HG03469 (cell line): ENCODE measurements around the gene ATM.
"Not testable (repeated sequence)": the region's sequence is repeated elsewhere in the genome, so short reads cannot be mapped to it uniquely, and the experiment has no call there.

Experiments used
- ATAC-seq: cut with Tn5 transposase; IDR thresholded peaks from one replicate; pipeline ENCODE4 v1.9.1; 2021; ENCODE audit warnings: mild to moderate bottlenecking, moderate library complexity, moderate number of reproducible peaks; ENCODE audit not compliant: unreplicated experiment

ATM gene

DNA sequence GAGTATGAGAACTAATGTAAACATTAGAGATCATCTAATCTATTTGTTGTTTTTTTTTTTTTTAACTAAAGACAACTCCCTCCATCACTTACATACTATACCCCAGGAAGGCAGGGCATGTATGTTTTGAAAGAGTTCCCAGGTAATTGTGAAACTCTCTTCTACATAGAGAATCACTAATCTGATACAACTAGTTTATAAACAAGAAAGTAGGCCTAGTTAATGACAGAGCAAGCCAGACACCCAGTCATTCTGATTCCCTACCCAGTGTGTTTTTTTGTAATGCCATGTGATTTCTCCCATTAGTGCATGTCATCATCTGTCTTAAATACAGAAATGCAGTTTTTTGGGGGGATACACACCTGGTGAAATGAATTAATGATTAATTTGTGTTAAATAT, 123.6 kb downstream of the ATM start:
- no peak for ATAC-seq

DNA sequence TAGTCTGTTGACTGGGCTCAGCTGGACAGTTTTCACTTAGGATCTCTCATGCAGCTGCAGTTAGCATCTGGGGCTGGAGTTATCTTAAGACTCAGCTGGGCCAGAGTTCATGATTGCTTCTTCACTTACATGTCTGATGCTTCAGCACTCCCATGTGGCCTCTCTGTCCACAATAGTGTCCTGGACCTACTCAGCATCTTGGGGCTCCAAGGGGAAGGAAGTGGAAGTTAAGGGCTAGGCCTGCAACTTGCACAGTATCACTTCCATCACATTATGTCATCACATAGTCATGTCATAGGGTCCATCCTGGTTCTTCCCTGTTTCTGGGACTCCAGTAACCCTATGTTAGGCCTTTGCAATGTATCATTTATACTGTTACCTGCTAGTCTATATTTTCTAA, 128.6 kb downstream of the ATM start:
- no peak for ATAC-seq

GRCh38 chr11:108364159-108364558, 141.3 kb downstream of the ATM start:
- ATAC-seq: no peak

- no peak for ATAC-seq
Measured at GRCh38 chr11:108368134-108368533, 145.3 kb downstream of the ATM start.

DNA sequence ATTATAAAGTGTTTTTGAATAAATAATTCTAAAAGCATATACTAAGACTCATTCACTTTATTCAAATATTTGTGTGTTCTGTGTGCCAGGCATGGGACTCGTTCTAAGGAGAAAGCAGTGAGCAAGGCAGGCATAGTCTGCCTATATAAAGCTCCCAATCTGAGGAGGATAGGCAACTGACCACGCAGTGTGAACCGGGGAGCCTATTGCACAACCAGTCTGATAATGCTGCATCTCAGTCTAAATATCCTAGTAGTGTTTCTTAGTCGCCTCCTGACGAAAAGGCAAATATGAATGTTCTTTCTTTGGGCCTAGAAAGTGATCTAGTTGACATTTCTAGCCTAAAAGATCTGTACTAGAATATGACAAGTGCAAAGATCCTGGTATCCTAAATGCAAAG, 146.2 kb downstream of the ATM start:
- no peak for ATAC-seq

DNA sequence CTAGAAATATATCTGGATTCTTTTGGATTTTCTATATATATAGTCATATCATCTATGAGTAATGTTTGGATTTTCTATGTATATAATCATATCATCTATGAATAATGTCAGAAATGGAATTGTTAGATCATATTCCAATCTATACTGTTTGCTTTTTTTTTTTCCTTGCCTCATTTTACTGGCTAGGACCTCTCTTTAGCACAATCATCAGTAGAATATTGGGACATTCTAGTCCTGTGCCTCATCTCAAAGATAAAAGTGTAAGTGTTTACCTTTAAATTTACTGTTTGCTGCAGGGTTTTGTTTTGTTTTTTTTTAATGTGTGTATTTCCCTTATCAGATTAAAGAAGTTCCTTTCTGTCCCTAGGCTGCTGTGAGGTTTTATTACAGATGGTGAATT, 147.4 kb downstream of the ATM start:
- no peak for ATAC-seq

GRCh38 chr11:108370990-108371389, 148.1 kb downstream of the ATM start:
- no peak for ATAC-seq

- ATAC-seq: not testable (repeated sequence)
Measured at GRCh38 chr11:108373505-108373904, 150.6 kb downstream of the ATM start.

GRCh38 chr11:108388576-108388975, 165.7 kb downstream of the ATM start:
- ATAC-seq: no peak

DNA sequence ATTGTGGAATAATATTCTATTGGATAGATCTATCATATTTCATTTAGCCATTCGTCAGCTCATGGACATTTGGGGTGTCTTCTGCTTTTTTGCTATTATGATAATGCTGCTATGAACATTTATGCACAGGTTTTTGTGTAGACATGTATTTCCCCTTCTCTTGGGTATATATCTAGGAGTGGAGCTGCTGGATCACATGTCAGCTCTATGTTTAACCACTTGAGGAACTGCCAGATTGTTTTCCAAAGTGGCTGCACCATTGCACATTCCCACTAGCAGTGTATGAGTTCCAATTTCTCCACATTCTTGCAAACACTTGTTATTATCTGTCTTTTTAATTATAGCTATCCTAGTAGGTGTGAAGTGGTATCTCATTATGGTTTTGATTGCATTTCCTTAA, 169.5 kb downstream of the ATM start:
- ATAC-seq: no peak

GRCh38 chr11:108393046-108393445, 170.2 kb downstream of the ATM start:
- no peak for ATAC-seq

GRCh38 chr11:108394744-108395284, 171.9 kb downstream of the ATM start:
- ATAC-seq: no peak

DNA sequence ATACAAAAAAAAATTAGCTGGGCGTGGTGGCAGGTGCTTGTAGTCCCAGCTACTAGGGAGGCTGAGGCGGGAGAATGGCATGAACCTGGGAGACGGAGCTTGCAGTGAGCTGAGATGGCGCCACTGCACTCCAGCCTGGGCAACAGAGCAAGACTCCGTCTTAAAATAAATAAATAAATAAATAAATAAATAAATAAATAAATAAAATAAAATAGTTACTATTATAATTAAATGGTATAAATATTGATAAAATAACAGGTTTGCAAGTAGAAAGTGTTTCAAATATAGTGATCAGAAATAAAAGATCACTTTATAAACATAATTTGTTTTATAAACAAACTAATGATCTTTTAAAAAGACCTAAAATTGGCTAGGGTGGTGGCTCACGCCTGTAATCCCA, 173.8 kb downstream of the ATM start:
- not testable (repeated sequence) for ATAC-seq

- no peak for ATAC-seq
Measured at GRCh38 chr11:108398439-108398838, 175.6 kb downstream of the ATM start.

- ATAC-seq: no peak
Measured at GRCh38 chr11:108402241-108402640, 179.4 kb downstream of the ATM start.

- no peak for ATAC-seq
Measured at GRCh38 chr11:108403052-108403451, 180.2 kb downstream of the ATM start.

DNA sequence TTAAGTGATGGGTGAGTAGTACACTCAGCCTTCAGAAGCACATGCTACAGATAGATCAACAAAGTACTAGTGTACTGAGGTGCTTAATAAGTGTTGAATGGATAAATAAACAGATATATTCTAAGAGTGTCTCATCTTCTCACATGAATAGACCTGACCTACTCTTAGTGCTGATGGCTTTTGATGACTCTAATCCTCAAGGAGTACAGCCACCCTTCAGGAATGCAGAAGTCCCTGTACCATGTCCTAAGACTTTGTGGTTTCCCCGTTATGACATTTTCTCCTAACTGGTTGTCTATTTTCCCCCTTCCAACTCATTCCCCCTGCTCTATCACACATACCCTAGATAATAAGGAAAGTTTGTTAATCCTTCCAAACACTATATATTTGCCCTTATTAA, 182.8 kb downstream of the ATM start:
- no peak for ATAC-seq

DNA sequence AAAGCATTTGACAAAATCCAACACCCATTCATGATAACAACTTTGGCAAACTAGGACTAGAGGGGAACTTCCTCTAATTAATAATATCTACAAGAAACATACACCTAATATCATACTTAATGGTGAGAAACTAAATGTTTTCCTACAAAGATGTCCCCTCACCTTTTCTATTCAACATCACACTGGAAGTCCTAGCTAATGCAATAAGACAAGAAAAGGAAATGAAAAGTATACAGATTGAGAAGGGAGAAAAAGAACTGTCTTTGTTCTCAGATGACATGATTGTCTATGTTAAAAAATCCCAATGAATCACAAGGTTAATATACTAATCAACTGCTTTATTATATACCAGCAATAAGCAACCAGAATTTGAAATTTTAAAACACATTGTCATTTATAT, 192.1 kb downstream of the ATM start:
- no peak for ATAC-seq

DNA sequence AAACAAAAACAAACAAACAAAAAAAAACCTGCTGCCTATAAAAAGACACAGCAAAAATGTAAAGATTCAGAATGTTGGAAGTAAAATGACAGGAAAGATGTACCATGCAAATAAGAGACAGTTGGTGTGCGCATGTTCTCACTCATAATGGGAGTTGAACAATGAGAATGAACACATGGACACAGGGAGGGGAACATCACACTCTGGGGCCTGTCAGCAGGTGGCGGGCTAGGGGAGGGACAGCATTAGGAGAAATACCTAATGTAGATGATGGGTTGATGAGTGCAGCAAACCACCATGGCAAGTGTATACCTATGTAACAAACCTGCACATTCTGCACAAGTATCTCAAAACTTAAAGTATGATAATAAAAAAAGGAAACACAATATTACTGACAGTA, 194.7 kb downstream of the ATM start:
- not testable (repeated sequence) for ATAC-seq
